Cardiac septum (tissue), 1 donor: ENCODE measurements around the gene KIF17. TPM values are rescaled to one million over a fixed set of nuclear protein-coding genes. Genes with fewer than 3 reads are reported as not detected.

ENCODE experiments used
- total RNA-seq: library from RNA; stranded (reverse); fragmentation: NEBNext Ultra II Directional; extraction: Animal tissue kit (Norgen Biotek cat#: 25700); gene quantifications from one replicate; pipeline ENCODE4 v1.2.1, GENCODE V29; 2021
- donor health status: DM: no; HTN: no; CAD: no.

KIF17 gene
- total RNA-seq, 1 donor from 2014 or later: 1.5 TPM

Other genes with a start within 250 kb of the KIF17 start
- gene CAMK2N1, start 231.8 kb downstream of the KIF17 start, total RNA-seq: 11.7 TPM
- 35.1 TPM for gene MUL1, start 209.9 kb downstream of the KIF17 start, total RNA-seq
- 3.9 TPM for gene FAM43B, start 165.4 kb downstream of the KIF17 start, total RNA-seq
- gene CDA, start 128.9 kb downstream of the KIF17 start, total RNA-seq: 4.0 TPM
- 224 TPM for gene PINK1, start 84.5 kb downstream of the KIF17 start, total RNA-seq
- gene DDOST, start 56.6 kb downstream of the KIF17 start, total RNA-seq: 108 TPM
- gene SH2D5, start 14.7 kb upstream of the KIF17 start, total RNA-seq: not detected
- 123 TPM for gene HP1BP3, start 69.3 kb upstream of the KIF17 start, total RNA-seq